T-cell (primary cell): Measurements from ENCODE around the gene KRT15. TPM values are rescaled to one million over a fixed set of nuclear protein-coding genes. Genes with fewer than 3 reads are reported as not detected.

Experiments
- ATAC-seq, 4 experiments: fragments of 200-7000 bp in 3 of 4; fragments of 150-1000 bp in 1 of 4; cut with Tn5 transposase; replicated peaks in 1 of 4; 1 replicate in 3 of 4; 2 replicates in 1 of 4; pipeline ENCODE4 v1.10.0; 2021; ENCODE audit warnings: moderate library complexity in 3 of 4, mild to moderate bottlenecking in 2 of 4, moderate number of reproducible peaks in 1 of 4
- CTCF ChIA-PET, 2 donors: fragments of 300-600 bp; sonication (Branson Sonifier 250); formaldehyde crosslinking; loops; one replicate each; lab custom pipeline; 2022; ENCODE audit warnings: antibody characterized with exemption in 2 of 2; lab: Charles Lee
- POLR2A ChIA-PET, 2 donors: fragments of 300-600 bp; sonication (Branson Sonifier 250); formaldehyde crosslinking; loops; one replicate each; lab custom pipeline; 2022; ENCODE audit warnings: antibody characterized with exemption in 2 of 2; lab: Charles Lee
- DNase-seq, 35 experiments: peaks; one replicate each; pipeline versions ENCODE4 v3.0.0 to v3.0.0-alpha.2; 2013 to 2023
- H3K27ac ChIP-seq: one replicate; pipeline ENCODE4 v1.5.1; 2013; ENCODE audit warnings: low read length
- H3K27me3 ChIP-seq, 2 experiments: replicated peaks in 1 of 2; 1 replicate in 1 of 2; 2 replicates in 1 of 2; pipeline versions ENCODE4 v1.6.1 to v1.7.0; 2013; ENCODE audit warnings: low read length in 1 of 2, mixed read lengths in 1 of 2; ENCODE audit not compliant: control insufficient read depth in 2 of 2, insufficient read depth in 2 of 2; ENCODE audit errors: extremely low read depth in 1 of 2
- H3K36me3 ChIP-seq, 2 donors: 1 replicate in 1 of 2; 2 replicates in 1 of 2; pipeline versions ENCODE4 v1.6.1 to v1.7.0; 2013; ENCODE audit warnings: low read length in 1 of 2; ENCODE audit not compliant: control insufficient read depth in 2 of 2, insufficient read depth in 1 of 2; ENCODE audit errors: extremely low read depth in 1 of 2
- H3K4me1 ChIP-seq, 2 experiments: 1 replicate in 1 of 2; 2 replicates in 1 of 2; pipeline versions ENCODE4 v1.6.1 to v1.7.0; 2013; ENCODE audit warnings: low read length in 2 of 2, mixed read lengths in 1 of 2; ENCODE audit not compliant: insufficient read depth in 2 of 2, control insufficient read depth in 1 of 2; ENCODE audit errors: extremely low read depth in 1 of 2
- H3K4me3 ChIP-seq, 2 donors: 1 replicate in 1 of 2; 2 replicates in 1 of 2; pipeline versions ENCODE4 v1.5.1 to v1.7.0; 2013; ENCODE audit warnings: mild to moderate bottlenecking in 2 of 2, low read length in 1 of 2, moderate library complexity in 1 of 2; ENCODE audit not compliant: control insufficient read depth in 1 of 2; ENCODE audit errors: extremely low read depth in 1 of 2
- H3K9me3 ChIP-seq: 2 replicates; pipeline ENCODE4 v1.7.0; 2013
- H3K27ac Mint-ChIP-seq, 2 donors: one replicate each; pipeline ENCODE4 v1.8.0; 2020 to 2021; ENCODE audit warnings: mild to moderate bottlenecking in 2 of 2, mixed read lengths in 2 of 2
- H3K27me3 Mint-ChIP-seq, 2 donors: one replicate each; pipeline ENCODE4 v1.8.0; 2021 to 2022; ENCODE audit warnings: mixed read lengths in 2 of 2
- H3K36me3 Mint-ChIP-seq: one replicate; pipeline ENCODE4 v1.8.0; 2021; ENCODE audit warnings: mixed read lengths
- H3K4me1 Mint-ChIP-seq, 3 donors: one replicate each; pipeline ENCODE4 v1.8.0; 2020 to 2022; ENCODE audit warnings: mixed read lengths in 3 of 3, mild to moderate bottlenecking in 1 of 3
- H3K4me3 Mint-ChIP-seq, 3 donors: one replicate each; pipeline ENCODE4 v1.8.0; 2020 to 2022; ENCODE audit warnings: mild to moderate bottlenecking in 3 of 3, mixed read lengths in 3 of 3, moderate library complexity in 3 of 3
- H3K9me3 Mint-ChIP-seq, 3 donors: one replicate each; pipeline ENCODE4 v1.8.0; 2020 to 2022; ENCODE audit warnings: mixed read lengths in 3 of 3
- WGBS: methylation state at CpG from one replicate; pipeline ENCODE4 v1.1.5; 2013; ENCODE audit warnings: missing lambda C conversion rate; ENCODE audit not compliant: insufficient coverage; 5-methylcytosine and 5-hydroxymethylcytosine counted together
- total RNA-seq, 35 experiments: library from RNA in 6 of 35; stranded (reverse) in 6 of 35; fragments of 120-200 nt in 1 of 35; gene quantifications; one replicate each; pipeline versions ENCODE4 v1.2.1 to v1.2.4 and lab custom pipeline; 2013 to 2026

Gene KRT15
- total RNA-seq, 5 donors from 2014 or later (not counting 1 experiment from before 2014, with no cell fraction given) = 0.18 to 0.63 TPM; not detected in 3

DNA sequence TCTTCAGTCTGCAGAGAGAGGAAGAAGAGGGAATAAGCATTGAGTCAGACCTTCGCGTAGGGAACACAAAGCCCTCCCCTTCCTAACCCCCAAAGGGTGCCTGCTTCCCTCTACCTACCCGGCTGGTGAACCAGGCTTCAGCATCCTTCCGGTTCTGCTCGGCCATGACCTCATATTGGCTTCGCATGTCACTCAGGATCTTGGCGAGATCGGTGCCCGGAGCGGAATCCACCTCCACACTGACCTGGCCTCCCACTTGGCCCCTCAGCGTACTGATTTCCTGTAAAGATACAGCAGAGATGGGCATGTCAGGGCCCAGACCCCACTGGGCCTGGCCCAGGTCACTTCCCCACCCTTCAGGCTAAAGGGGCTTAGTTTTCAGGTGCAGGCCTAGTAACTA, 5.6 kb upstream of the KRT15 start:
- no peaks in the 10 kb centered on the region for H3K36me3 ChIP-seq
- H3K27me3 ChIP-seq = peaks cover 0 to 65% of the 10 kb centered on the region in 2 experiments
- Mint-ChIP-seq H3K4me3 (no peak overlapping the region), H3K4me1 (peaks cover 5 to 16% (median 10%) of the 10 kb centered on the region in 3 donors), H3K9me3 (no peaks in the 10 kb centered on the region), H3K36me3 (no peaks in the 10 kb centered on the region), H3K27me3 (peaks cover 22 to 30% of the 10 kb centered on the region in 2 donors), H3K27ac (no peak overlapping the region)
- ChIA-PET POLR2A (no interaction called here), CTCF (no interaction called here)
- no peak overlapping the region for H3K4me3 ChIP-seq
- ATAC-seq = no peak
- H3K27ac ChIP-seq = no peak overlapping the region
- WGBS = 94% methylated on average over 9 of the region's 11 CpGs
- no peak for DNase-seq
- H3K4me1 ChIP-seq = peaks cover 0 to 16% of the 10 kb centered on the region in 2 experiments
- H3K9me3 ChIP-seq = no peaks in the 10 kb centered on the region

DNA sequence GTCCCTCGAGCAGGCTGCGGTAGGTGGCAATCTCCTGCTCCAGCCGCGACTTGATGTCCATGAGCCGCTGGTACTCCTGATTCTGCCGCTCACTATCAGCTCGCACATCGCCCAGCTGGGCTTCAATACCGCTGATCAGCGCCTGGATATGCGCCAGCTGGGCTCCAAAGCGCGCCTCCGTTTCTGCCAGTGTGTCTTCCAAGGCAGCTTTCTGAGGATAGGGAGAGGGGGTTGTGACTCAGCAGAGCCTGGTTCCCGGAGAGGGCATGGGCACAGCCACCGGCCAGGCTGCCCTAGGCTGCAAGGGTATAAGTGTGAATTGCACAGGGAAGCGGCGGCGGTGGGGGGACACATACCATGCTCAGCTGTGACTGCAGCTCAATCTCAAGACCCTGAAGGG, 5.1 kb upstream of the KRT15 start:
- DNase-seq (no peak), ATAC-seq (no peak)
- no peak overlapping the region for H3K4me3 ChIP-seq
- H3K27me3 ChIP-seq = peaks cover 0 to 65% of the 10 kb centered on the region in 2 experiments
- Mint-ChIP-seq H3K9me3 (no peaks in the 10 kb centered on the region), H3K4me3 (no peak overlapping the region), H3K27me3 (peaks cover 17 to 26% of the 10 kb centered on the region in 2 donors), H3K36me3 (no peaks in the 10 kb centered on the region), H3K27ac (no peak overlapping the region), H3K4me1 (peaks cover 5 to 12% (median 10%) of the 10 kb centered on the region in 3 donors)
- no peaks in the 10 kb centered on the region for H3K36me3 ChIP-seq
- H3K9me3 ChIP-seq = no peaks in the 10 kb centered on the region
- WGBS = 91% methylated on average over 19 of the region's 19 CpGs
- H3K4me1 ChIP-seq = peaks cover 0 to 16% of the 10 kb centered on the region in 2 experiments
- ChIA-PET POLR2A (no interaction called here), CTCF (no interaction called here)
- no peak overlapping the region for H3K27ac ChIP-seq

DNA sequence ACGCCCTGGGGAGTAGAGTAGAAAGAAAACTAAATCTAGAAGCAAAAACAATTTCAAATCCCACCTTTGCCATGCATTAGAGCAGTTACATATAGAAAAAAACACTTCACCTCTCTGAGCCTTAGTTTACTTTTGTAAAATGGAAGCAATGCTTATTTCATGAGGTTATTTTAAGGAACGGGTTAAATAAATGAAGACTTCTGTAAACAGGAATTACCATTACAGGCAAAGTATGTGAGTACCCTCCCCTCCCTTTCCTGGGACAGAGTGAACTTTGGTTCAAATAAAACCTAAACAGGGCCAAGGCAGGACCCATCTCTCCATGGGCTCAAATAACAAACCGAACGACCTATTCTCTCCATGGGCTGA, 4.5 kb upstream of the KRT15 start:
- ATAC-seq (no peak), DNase-seq (no peak)
- peaks cover 0 to 61% of the 10 kb centered on the region in 2 experiments for H3K27me3 ChIP-seq
- POLR2A ChIA-PET = no interaction called here
- no CpG with 5 or more reads among the region's 4 CpGs for WGBS
- no peaks in the 10 kb centered on the region for H3K36me3 ChIP-seq
- H3K4me3 Mint-ChIP-seq = no peak overlapping the region
- peaks cover 0 to 13% of the 10 kb centered on the region in 2 experiments for H3K4me1 ChIP-seq
- H3K27ac Mint-ChIP-seq = no peak overlapping the region
- no peaks in the 10 kb centered on the region for H3K36me3 Mint-ChIP-seq
- H3K4me1 Mint-ChIP-seq = peaks cover 1 to 8% (median 8%) of the 10 kb centered on the region in 3 donors
- no peaks in the 10 kb centered on the region for H3K9me3 ChIP-seq
- CTCF ChIA-PET = no interaction called here
- H3K27me3 Mint-ChIP-seq = peaks cover 11 to 20% of the 10 kb centered on the region in 2 donors
- H3K4me3 ChIP-seq = no peak overlapping the region
- H3K9me3 Mint-ChIP-seq = no peaks in the 10 kb centered on the region
- H3K27ac ChIP-seq = no peak overlapping the region

DNA sequence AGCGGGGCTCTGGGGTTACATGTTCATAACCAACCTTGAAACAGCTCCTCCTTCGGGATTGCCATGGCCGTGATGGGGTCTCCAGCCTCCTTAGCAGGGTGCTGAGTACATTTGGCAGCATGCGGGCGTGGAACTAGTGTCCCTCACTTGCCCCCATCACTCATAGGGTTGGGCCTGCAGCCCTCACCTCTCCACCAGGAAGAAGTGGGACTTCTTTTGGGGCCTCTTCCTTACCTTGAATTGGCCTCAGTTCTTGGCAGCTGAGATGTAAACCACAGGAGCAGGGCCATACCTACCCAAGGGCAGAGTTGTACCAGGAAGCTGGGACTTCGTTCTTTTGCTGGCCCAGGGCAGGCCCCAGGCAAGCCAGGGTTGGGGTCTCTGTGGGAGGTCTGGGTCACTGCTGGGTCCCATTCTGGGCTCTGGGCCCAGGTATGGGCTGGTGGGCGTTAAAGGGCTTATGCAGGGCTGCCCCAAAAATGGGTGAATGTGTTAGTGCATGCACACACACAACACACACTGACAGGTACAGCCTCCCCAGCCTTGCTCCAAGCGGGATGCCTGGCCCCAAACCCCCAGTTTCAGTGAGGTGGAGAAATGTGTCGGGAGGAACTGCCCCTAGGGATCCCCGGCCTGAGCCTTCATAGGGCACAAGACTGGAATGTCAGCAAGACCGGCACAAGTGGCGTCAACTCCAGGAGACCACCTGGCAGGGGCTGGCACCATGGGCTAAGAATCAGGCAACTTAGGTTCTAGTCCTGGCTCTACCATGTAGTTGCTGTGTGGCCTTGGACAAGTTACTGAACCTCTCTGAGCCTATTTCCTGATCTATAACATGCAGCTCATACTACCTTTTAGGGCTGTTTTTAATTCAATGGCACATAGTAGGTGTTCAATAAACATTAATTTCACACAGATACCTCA, 3.9 kb upstream of the KRT15 start:
- ChIA-PET CTCF (no interaction called here), POLR2A (no interaction called here)
- ATAC-seq (no peak), DNase-seq (no peak)
- Histone ChIP-seq H3K9me3 (no peaks in the 10 kb centered on the region), H3K4me1 (peaks cover 0 to 7% of the 10 kb centered on the region in 2 experiments), H3K27me3 (peaks cover 0 to 58% of the 10 kb centered on the region in 2 experiments), H3K36me3 (no peaks in the 10 kb centered on the region), H3K27ac (no peak overlapping the region), H3K4me3 (no peak overlapping the region)
- H3K4me3 Mint-ChIP-seq = no peak overlapping the region
- H3K36me3 Mint-ChIP-seq = no peaks in the 10 kb centered on the region
- 79% methylated on average over 10 of the region's 12 CpGs for WGBS
- H3K4me1 Mint-ChIP-seq = peaks cover 0 to 7% (median 6%) of the 10 kb centered on the region in 3 donors
- H3K27me3 Mint-ChIP-seq = peaks cover 11 to 15% of the 10 kb centered on the region in 2 donors
- H3K27ac Mint-ChIP-seq = no peak overlapping the region
- H3K9me3 Mint-ChIP-seq = no peaks in the 10 kb centered on the region

DNA sequence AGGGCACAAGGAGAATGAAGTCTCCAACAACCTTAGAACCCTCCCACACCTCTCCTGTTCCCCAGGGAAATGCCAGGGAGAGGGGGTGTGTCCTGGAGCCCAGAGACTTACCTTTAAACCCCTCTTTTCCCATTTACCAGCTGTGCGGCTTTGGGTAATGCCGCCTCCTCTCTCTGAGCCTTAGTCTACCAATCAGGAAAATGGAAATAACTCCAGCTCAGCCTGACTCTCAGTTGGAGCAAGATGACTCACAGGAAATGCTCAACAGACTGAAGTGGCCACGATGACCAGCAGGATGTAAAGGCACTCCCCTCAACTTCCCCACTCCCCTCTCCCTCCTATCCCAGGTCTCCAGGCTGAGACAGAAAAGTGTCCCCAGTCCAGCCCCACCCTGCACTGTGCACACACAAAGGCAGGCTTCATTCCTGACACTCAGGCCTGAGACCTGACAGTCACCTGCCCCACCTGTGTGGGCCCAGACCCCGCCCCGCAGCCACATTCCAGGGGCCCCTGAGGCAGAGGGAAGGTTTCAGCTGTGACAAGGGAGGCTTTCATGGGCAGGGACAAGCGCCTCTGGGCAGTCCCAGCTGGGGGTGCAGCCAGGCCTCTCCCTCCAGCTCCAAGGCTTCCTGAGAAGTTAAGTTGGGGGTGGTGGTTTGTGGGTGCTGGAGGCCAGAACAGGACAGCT, 3.0 kb upstream of the KRT15 start:
- Histone ChIP-seq H3K4me1 (no peaks in the 10 kb centered on the region), H3K27ac (no peak overlapping the region), H3K9me3 (no peaks in the 10 kb centered on the region), H3K27me3 (peaks cover 0 to 55% of the 10 kb centered on the region in 2 experiments), H3K36me3 (no peaks in the 10 kb centered on the region), H3K4me3 (no peak overlapping the region)
- H3K9me3 Mint-ChIP-seq = no peaks in the 10 kb centered on the region
- H3K4me3 Mint-ChIP-seq = no peak overlapping the region
- no peak for ATAC-seq
- no peak for DNase-seq
- CTCF ChIA-PET = no interaction called here
- 53% methylated on average over 4 of the region's 6 CpGs for WGBS
- POLR2A ChIA-PET = no interaction called here
- H3K27ac Mint-ChIP-seq = no peak overlapping the region
- peaks cover 7 to 8% of the 10 kb centered on the region in 2 donors for H3K27me3 Mint-ChIP-seq
- peaks cover 0 to 1% (median 0%) of the 10 kb centered on the region in 3 donors for H3K4me1 Mint-ChIP-seq
- no peaks in the 10 kb centered on the region for H3K36me3 Mint-ChIP-seq

DNA sequence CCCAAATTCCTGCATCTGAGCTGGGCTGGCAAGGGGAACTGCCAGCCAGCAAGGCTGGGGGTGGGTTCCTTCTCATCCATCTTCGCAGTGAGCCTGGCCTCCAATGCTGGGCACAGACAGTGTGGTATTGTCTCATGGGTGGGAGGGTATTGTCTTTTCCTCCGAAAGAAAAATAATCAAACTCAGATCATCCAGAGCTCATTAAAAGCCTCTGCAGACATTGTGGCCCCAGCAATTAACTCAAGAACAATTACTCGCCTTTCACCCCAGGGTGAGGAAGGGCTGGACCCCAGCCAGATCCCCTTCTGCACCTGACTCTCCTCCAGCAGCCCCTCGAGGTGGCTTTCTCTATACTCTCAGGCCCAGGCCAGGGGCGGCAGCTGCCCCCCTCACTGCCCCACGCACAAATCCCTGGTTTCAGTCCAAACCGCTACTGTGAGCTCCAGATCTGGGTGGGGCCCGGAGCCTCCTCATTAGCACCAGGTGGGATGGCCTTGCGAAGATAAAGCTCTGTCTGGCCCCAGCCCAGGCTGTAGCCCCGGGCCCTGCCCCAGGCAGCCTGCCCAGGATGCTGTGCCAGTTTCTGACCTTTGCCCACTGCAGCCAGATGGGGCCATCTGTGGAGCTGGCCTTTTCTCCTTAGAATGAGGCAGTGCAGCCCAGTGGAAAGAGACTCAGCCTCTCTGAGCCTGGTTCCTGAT, 2.3 kb upstream of the KRT15 start:
- no peak overlapping the region for H3K27ac Mint-ChIP-seq
- 82% methylated on average over 7 of the region's 10 CpGs for WGBS
- no peaks in the 10 kb centered on the region for H3K36me3 ChIP-seq
- DNase-seq = no peak
- H3K9me3 ChIP-seq = no peaks in the 10 kb centered on the region
- no peaks in the 10 kb centered on the region for H3K9me3 Mint-ChIP-seq
- no peaks in the 10 kb centered on the region for H3K4me1 ChIP-seq
- H3K4me1 Mint-ChIP-seq = peaks cover 0 to 1% (median 0%) of the 10 kb centered on the region in 3 donors
- peaks cover 7 to 8% of the 10 kb centered on the region in 2 donors for H3K27me3 Mint-ChIP-seq
- H3K27me3 ChIP-seq = peaks cover 0 to 54% of the 10 kb centered on the region in 2 experiments
- no peaks in the 10 kb centered on the region for H3K36me3 Mint-ChIP-seq
- POLR2A ChIA-PET = no interaction called here
- H3K4me3 ChIP-seq = no peak overlapping the region
- H3K27ac ChIP-seq = no peak overlapping the region
- H3K4me3 Mint-ChIP-seq = no peak overlapping the region
- CTCF ChIA-PET = no interaction called here
- peak in 1 of 4 experiments; percentile 13 for ATAC-seq
